ENCODE results near the gene SMIM35. TPM values are rescaled to one million over a fixed set of nuclear protein-coding genes. Genes with fewer than 3 reads are reported as not detected.
A peak's percentile ranks its signal among the peaks of the same experiment; 100 is the strongest.
"Not testable (repeated sequence)": the region's sequence is repeated elsewhere in the genome, so short reads cannot be mapped to it uniquely, and the experiment has no call there.

The SMIM35 gene
- total RNA-seq, 1 donor from 2014 or later = not detected

DNA sequence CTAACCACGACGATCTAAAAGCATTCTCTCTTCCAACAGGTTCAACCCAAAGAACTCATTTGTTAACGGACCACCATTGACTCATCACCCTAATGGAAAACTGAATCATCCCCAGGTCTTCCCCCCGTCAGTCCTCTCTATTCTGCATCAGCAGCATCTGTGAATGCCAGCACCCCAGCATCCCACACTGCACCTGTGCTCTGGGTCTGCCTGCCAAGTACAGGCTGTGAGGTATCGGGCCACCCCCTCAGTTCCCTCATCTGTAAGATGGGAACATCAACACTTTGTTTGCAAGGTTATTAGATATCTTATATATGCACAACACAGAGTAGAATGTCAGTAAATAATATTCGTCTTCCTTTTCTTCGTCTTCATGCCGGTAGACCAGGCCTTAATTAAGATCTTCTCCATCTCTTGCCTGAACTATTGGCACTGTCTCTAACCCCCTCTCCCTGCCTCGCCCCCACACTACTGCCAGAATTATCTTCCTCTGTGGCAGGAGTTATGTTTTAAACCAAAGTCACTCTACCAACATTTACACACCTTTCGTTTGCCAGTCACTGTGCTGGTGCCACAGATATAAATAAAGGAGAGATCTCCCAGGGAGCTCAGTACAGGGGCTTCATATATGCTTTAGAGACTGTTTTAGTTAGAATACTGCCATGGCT is 17.7 kb downstream of the SMIM35 start:
- Histone ChIP-seq H3K9me3 (ENCODE audit: control insufficient read depth in 3 of 3, low read length in 3 of 3) (no peaks in the 10 kb centered on the region), H3K9ac (ENCODE audit: low read depth in 1 of 3, low read length in 3 of 3) (no peak overlapping the region), H3K27me3 (ENCODE audit: control insufficient read depth in 3 of 3, insufficient read depth in 3 of 3, low read length in 3 of 3) (peaks cover 0 to 6% (median 3%) of the 10 kb centered on the region in 3 donors), H3K36me3 (ENCODE audit: control insufficient read depth in 3 of 3, insufficient read depth in 3 of 3, low read length in 3 of 3) (no peaks in the 10 kb centered on the region), H3K27ac (ENCODE audit: low read depth, low read length) (no peak overlapping the region), H3K4me3 (ENCODE audit: low read length in 3 of 3) (no peak overlapping the region), H3K4me1 (ENCODE audit: control insufficient read depth in 3 of 3, insufficient read depth in 3 of 3, low read length in 3 of 3) (peaks cover 0 to 8% (median 4%) of the 10 kb centered on the region in 3 donors)

DNA sequence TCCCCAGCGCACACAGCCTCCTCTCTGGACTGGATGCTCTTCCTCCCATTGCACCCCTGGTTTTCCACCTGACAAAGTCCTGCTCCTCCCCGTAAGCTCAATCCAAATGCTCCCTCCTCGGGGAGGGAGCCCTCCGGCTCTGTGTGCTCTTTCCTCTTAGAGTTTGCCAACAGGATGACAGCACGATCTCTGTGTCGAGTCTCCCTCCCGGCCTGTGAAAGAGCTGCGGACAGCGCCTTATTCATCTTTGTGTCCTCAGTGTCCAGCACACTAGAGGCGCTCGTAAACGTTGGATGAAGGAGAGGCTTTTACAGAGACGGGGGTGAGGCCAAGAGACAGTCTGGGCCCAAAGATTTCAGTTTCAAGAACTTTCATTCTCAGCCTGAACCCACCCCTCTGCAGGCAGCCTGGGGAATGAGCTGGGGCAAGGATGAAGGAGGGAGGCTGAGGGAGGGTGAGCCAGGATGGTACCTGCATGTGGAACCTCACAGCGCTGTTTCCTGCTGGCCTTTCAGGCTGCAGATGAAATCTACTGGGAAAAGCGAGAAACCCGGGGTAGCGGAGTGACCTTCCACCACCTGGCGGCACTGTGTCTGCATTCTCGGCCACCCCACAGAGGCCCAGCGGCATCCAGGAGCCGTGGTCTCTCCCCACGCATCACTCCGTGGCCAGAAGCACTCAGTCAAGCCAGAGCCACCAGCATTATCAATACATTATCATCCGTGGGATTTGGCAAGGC is 18.4 kb downstream of the SMIM35 start:
- Histone ChIP-seq H3K36me3 (ENCODE audit: control insufficient read depth in 3 of 3, insufficient read depth in 3 of 3, low read length in 3 of 3) (no peaks in the 10 kb centered on the region), H3K4me1 (ENCODE audit: control insufficient read depth in 3 of 3, insufficient read depth in 3 of 3, low read length in 3 of 3) (peaks cover 0 to 8% (median 4%) of the 10 kb centered on the region in 3 donors), H3K27me3 (ENCODE audit: control insufficient read depth in 3 of 3, insufficient read depth in 3 of 3, low read length in 3 of 3) (peaks cover 0 to 6% (median 3%) of the 10 kb centered on the region in 3 donors), H3K9me3 (ENCODE audit: control insufficient read depth in 3 of 3, low read length in 3 of 3) (no peaks in the 10 kb centered on the region), H3K4me3 (ENCODE audit: low read length in 3 of 3) (no peak overlapping the region), H3K27ac (ENCODE audit: low read depth, low read length) (no peak overlapping the region), H3K9ac (ENCODE audit: low read depth in 1 of 3, low read length in 3 of 3) (no peak overlapping the region)

DNA sequence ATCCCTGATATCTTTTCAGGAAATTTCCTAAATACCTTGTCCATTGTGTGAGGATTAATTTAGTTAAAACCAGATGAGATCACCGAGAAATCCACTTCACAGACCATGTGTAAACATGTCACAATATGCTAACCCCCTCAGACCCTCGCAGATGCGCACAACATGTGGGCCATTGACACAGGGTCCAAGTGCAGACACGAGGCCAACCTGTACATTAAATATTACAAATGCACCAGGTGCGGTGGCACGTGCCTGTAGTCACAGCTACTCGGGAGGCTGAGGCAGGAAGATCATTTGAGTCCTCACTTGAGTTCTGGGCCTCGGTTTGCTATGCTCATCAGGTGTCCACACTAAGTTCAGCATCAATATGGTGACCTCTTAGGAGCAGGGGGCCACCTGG is 19.8 kb downstream of the SMIM35 start:
- H3K4me1 ChIP-seq (ENCODE audit: control insufficient read depth in 3 of 3, insufficient read depth in 3 of 3, low read length in 3 of 3) = peaks cover 0 to 8% (median 7%) of the 10 kb centered on the region in 3 donors
- peaks cover 0 to 6% (median 3%) of the 10 kb centered on the region in 3 donors for H3K27me3 ChIP-seq (ENCODE audit: control insufficient read depth in 3 of 3, insufficient read depth in 3 of 3, low read length in 3 of 3)
- no peaks in the 10 kb centered on the region for H3K36me3 ChIP-seq (ENCODE audit: control insufficient read depth in 3 of 3, insufficient read depth in 3 of 3, low read length in 3 of 3)
- H3K9me3 ChIP-seq (ENCODE audit: control insufficient read depth in 3 of 3, low read length in 3 of 3) = no peaks in the 10 kb centered on the region
- H3K9ac ChIP-seq (ENCODE audit: low read depth in 1 of 3, low read length in 3 of 3) = no peak overlapping the region
- H3K4me3 ChIP-seq (ENCODE audit: low read length in 3 of 3) = no peak overlapping the region
- H3K27ac ChIP-seq (ENCODE audit: low read depth, low read length) = no peak overlapping the region

DNA sequence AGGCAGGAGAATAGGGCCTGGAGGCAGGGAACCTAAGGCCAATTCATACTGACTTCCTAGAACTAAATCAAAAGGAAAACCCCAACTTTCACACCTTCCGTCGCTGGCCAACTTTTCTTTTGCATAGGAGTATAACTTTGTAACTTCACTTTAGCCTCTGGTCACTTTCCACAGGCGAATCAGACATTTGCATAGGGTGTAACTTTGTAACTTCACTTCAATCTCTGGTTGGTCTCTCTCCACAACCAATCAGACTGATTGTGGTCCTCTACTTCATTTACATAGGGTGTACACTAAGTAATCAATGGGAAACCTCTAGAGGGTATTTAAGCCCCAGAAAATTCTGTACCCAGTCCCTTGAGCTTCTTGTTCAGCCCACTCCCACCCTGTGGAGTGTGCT is 21.4 kb downstream of the SMIM35 start:
- no peak overlapping the region for H3K9ac ChIP-seq (ENCODE audit: low read depth in 1 of 3, low read length in 3 of 3)
- no peak overlapping the region for H3K27ac ChIP-seq (ENCODE audit: low read depth, low read length)
- H3K36me3 ChIP-seq (ENCODE audit: control insufficient read depth in 3 of 3, insufficient read depth in 3 of 3, low read length in 3 of 3) = no peaks in the 10 kb centered on the region
- H3K27me3 ChIP-seq (ENCODE audit: control insufficient read depth in 3 of 3, insufficient read depth in 3 of 3, low read length in 3 of 3) = peaks cover 0 to 6% (median 3%) of the 10 kb centered on the region in 3 donors
- no peak overlapping the region for H3K4me3 ChIP-seq (ENCODE audit: low read length in 3 of 3)
- H3K4me1 ChIP-seq (ENCODE audit: control insufficient read depth in 3 of 3, insufficient read depth in 3 of 3, low read length in 3 of 3) = peaks cover 10 to 17% (median 14%) of the 10 kb centered on the region in 3 donors
- H3K9me3 ChIP-seq (ENCODE audit: control insufficient read depth in 3 of 3, low read length in 3 of 3) = no peaks in the 10 kb centered on the region

DNA sequence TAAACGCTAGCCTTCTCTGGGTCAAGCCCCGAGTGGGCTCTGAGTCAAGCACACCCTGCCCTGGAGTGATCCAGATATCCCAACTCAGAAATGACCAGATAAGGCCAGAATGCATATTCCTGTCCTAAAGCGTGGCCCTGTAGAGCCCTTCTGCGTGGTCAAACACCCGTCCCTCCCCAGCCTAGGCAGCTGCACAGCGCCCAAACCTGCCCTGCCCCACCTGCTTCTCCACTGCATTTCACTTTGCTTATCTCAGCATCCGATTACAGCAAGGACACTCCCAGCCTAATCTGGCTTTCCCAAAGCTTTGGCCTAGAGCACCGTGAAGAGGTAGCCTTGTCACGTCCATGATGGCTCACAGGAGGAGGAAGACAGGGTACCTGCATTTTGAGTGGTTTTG is 21.8 kb downstream of the SMIM35 start:
- Histone ChIP-seq H3K4me1 (ENCODE audit: control insufficient read depth in 3 of 3, insufficient read depth in 3 of 3, low read length in 3 of 3) (peaks cover 10 to 22% (median 18%) of the 10 kb centered on the region in 3 donors), H3K27ac (ENCODE audit: low read depth, low read length) (no peak overlapping the region), H3K9ac (ENCODE audit: low read depth in 1 of 3, low read length in 3 of 3) (no peak overlapping the region), H3K4me3 (ENCODE audit: low read length in 3 of 3) (no peak overlapping the region), H3K27me3 (ENCODE audit: control insufficient read depth in 3 of 3, insufficient read depth in 3 of 3, low read length in 3 of 3) (peaks cover 0 to 6% (median 3%) of the 10 kb centered on the region in 3 donors), H3K36me3 (ENCODE audit: control insufficient read depth in 3 of 3, insufficient read depth in 3 of 3, low read length in 3 of 3) (no peaks in the 10 kb centered on the region), H3K9me3 (ENCODE audit: control insufficient read depth in 3 of 3, low read length in 3 of 3) (no peaks in the 10 kb centered on the region)

DNA sequence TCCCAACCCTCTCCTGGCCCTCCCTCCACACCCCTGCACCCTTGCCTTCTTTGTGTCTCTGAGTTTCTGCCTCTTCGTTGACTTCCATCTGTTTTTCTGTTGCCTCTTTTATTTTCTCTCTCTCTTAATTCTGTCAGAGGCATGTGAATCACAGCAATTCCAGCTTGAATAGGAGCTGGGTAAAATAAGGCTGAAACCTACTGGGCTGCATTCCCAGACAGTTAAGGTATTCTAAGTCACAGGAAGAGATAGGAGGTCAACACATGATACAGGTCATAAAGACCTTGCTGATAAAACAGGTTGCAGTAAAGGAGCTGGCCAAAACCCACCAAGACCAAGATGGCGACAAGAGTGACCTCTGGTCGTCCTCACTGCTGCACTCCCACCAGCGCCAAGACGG is 24.1 kb downstream of the SMIM35 start:
- peaks cover 10 to 25% (median 24%) of the 10 kb centered on the region in 3 donors for H3K4me1 ChIP-seq (ENCODE audit: control insufficient read depth in 3 of 3, insufficient read depth in 3 of 3, low read length in 3 of 3)
- not testable (repeated sequence) for H3K27me3 ChIP-seq (ENCODE audit: control insufficient read depth in 3 of 3, insufficient read depth in 3 of 3, low read length in 3 of 3); H3K9ac ChIP-seq (ENCODE audit: low read depth in 1 of 3, low read length in 3 of 3); H3K27ac ChIP-seq (ENCODE audit: low read depth, low read length); H3K36me3 ChIP-seq (ENCODE audit: control insufficient read depth in 3 of 3, insufficient read depth in 3 of 3, low read length in 3 of 3); H3K4me3 ChIP-seq (ENCODE audit: low read length in 3 of 3); H3K9me3 ChIP-seq (ENCODE audit: control insufficient read depth in 3 of 3, low read length in 3 of 3)

DNA sequence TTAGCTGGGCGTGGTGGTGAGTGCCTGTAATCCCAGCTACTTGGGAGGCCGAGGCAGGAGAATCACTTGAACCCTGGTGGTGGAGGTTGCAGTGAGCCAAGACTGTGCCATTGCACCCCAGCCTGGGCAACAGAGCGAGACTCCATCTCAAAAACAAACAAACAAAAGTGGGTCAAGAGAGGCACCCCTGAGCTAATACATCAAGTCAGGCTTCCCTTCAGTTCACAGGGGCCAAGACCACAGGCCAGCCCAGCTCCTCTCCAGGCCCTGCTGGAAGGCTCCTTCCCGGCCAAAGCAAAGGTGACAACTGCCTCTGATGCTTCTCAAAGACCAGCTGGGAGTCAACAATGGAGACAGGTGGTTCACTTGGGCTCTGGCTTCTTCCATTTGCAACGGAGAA is 24.6 kb downstream of the SMIM35 start:
- not testable (repeated sequence) for H3K4me3 ChIP-seq (ENCODE audit: low read length in 3 of 3); H3K27ac ChIP-seq (ENCODE audit: low read depth, low read length)

DNA sequence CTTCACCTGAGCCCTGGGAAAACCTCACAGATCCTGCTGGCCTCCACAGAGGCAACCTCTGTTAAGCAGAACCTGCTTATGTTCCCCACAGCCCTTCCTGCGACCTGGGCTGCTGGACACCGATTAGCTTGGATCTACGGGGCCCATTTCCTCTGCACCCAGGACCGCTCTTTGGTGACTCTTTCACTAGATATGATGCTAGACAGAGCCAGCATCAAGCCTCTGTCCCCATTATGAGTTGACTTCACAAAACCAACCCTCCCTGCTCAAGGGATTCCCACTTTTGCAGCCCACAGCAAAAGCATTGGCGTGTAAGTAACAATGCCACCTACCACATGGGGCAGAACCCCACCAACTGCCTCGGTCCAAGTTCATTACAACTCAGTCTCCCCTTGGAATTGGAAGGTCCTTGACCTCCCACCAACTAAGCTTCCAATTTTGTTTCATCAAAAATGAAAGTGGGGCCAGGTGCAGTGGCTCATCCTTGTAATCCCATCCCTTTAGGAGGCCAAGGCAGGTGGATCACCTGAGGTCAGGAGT is 25.1 kb downstream of the SMIM35 start:
- H3K4me1 ChIP-seq (ENCODE audit: control insufficient read depth in 3 of 3, insufficient read depth in 3 of 3, low read length in 3 of 3) = peaks cover 10 to 25% (median 24%) of the 10 kb centered on the region in 3 donors
- H3K9me3 ChIP-seq (ENCODE audit: control insufficient read depth in 3 of 3, low read length in 3 of 3) = no peaks in the 10 kb centered on the region
- no peak overlapping the region for H3K9ac ChIP-seq (ENCODE audit: low read depth in 1 of 3, low read length in 3 of 3)
- peaks cover 0 to 5% (median 3%) of the 10 kb centered on the region in 3 donors for H3K27me3 ChIP-seq (ENCODE audit: control insufficient read depth in 3 of 3, insufficient read depth in 3 of 3, low read length in 3 of 3)
- H3K27ac ChIP-seq (ENCODE audit: low read depth, low read length) = no peak overlapping the region
- H3K36me3 ChIP-seq (ENCODE audit: control insufficient read depth in 3 of 3, insufficient read depth in 3 of 3, low read length in 3 of 3) = no peaks in the 10 kb centered on the region
- H3K4me3 ChIP-seq (ENCODE audit: low read length in 3 of 3) = no peak overlapping the region

More for the DNA sequence above, 24.6 kb downstream of the SMIM35 start:
- not testable (repeated sequence) for H3K9ac ChIP-seq (ENCODE audit: low read depth in 1 of 3, low read length in 3 of 3); H3K27me3 ChIP-seq (ENCODE audit: control insufficient read depth in 3 of 3, insufficient read depth in 3 of 3, low read length in 3 of 3); H3K36me3 ChIP-seq (ENCODE audit: control insufficient read depth in 3 of 3, insufficient read depth in 3 of 3, low read length in 3 of 3); H3K9me3 ChIP-seq (ENCODE audit: control insufficient read depth in 3 of 3, low read length in 3 of 3)
- H3K4me1 ChIP-seq (ENCODE audit: control insufficient read depth in 3 of 3, insufficient read depth in 3 of 3, low read length in 3 of 3) = peaks cover 10 to 25% (median 24%) of the 10 kb centered on the region in 3 donors

DNA sequence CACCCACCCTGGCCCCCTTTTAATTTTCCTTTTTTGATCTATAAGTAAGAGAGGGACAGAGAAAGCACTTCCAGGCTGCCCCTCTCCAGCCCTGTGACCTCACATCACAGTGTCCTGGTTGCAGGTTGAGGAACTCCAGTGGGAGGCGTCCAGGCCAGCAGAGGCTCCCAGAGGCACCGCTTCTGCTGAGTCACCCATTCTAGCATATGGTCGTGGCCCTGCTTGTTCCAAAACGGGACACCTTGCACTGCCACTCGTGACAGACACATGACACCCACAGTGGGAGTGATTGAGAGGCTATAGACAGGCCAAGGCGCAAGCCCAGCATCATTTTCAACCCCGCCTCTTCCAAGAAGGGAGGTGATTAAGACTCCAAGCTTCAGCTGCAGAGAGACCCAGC is 25.9 kb downstream of the SMIM35 start:
- Histone ChIP-seq H3K4me3 (ENCODE audit: low read length in 3 of 3) (no peak overlapping the region), H3K36me3 (ENCODE audit: control insufficient read depth in 3 of 3, insufficient read depth in 3 of 3, low read length in 3 of 3) (no peaks in the 10 kb centered on the region), H3K27ac (ENCODE audit: low read depth, low read length) (peak overlapping the region; percentile 5), H3K9ac (ENCODE audit: low read depth in 1 of 3, low read length in 3 of 3) (no peak overlapping the region), H3K4me1 (ENCODE audit: control insufficient read depth in 3 of 3, insufficient read depth in 3 of 3, low read length in 3 of 3) (peaks cover 10 to 25% (median 24%) of the 10 kb centered on the region in 3 donors), H3K9me3 (ENCODE audit: control insufficient read depth in 3 of 3, low read length in 3 of 3) (no peaks in the 10 kb centered on the region), H3K27me3 (ENCODE audit: control insufficient read depth in 3 of 3, insufficient read depth in 3 of 3, low read length in 3 of 3) (peaks cover 0 to 5% (median 3%) of the 10 kb centered on the region in 3 donors)
